GM13976 (cell line): ENCODE results near the gene ATOSB.

Experiments
- DNase-seq: peaks from one replicate; pipeline ENCODE4 v3.0.0; 2012; ENCODE audit warnings: low spot score
- in situ Hi-C: fragments of 300-500 bp; cut with MboI; formaldehyde crosslinking; loops from one replicate; pipeline ENCODE4 v1.12.0; 2022; ENCODE audit warnings: low sequenced_read_pairs, mixed read lengths, inconsistent platforms; ENCODE audit not compliant: unreplicated experiment
- TF ChIP-seq, protein P1 (sequence below): IDR thresholded peaks from 2 replicates; pipeline ENCODE4 v1.5.1; 2012; ENCODE audit warnings: borderline replicate concordance, mild to moderate bottlenecking; ENCODE audit not compliant: insufficient read depth; ENCODE audit errors: extremely low read depth, missing control alignments, control extremely low read depth

The ATOSB gene

DNA sequence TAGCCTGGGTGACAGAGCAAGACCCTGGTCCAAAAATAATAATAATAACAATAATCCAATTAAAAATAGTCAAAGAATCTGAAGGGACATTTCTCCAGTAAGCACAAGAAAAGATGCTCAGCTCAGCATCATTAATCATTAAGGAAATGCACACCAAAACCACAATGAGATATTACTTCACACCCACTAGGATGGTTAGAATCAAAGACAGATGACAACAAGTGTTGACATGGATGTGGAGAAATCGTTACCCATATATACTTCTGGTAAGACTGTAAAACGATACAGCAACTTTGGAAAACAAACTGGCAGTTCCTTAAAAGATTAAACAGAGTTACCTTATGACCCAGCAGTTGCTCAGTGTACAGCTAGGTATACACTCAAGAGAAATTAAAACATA lies 30.6 kb downstream of the ATOSB start:
- in situ Hi-C loops: no loop called here
- DNase-seq: no peak
- TF ChIP-seq, protein P1, sequence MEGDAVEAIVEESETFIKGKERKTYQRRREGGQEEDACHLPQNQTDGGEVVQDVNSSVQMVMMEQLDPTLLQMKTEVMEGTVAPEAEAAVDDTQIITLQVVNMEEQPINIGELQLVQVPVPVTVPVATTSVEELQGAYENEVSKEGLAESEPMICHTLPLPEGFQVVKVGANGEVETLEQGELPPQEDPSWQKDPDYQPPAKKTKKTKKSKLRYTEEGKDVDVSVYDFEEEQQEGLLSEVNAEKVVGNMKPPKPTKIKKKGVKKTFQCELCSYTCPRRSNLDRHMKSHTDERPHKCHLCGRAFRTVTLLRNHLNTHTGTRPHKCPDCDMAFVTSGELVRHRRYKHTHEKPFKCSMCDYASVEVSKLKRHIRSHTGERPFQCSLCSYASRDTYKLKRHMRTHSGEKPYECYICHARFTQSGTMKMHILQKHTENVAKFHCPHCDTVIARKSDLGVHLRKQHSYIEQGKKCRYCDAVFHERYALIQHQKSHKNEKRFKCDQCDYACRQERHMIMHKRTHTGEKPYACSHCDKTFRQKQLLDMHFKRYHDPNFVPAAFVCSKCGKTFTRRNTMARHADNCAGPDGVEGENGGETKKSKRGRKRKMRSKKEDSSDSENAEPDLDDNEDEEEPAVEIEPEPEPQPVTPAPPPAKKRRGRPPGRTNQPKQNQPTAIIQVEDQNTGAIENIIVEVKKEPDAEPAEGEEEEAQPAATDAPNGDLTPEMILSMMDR: no peak

DNA sequence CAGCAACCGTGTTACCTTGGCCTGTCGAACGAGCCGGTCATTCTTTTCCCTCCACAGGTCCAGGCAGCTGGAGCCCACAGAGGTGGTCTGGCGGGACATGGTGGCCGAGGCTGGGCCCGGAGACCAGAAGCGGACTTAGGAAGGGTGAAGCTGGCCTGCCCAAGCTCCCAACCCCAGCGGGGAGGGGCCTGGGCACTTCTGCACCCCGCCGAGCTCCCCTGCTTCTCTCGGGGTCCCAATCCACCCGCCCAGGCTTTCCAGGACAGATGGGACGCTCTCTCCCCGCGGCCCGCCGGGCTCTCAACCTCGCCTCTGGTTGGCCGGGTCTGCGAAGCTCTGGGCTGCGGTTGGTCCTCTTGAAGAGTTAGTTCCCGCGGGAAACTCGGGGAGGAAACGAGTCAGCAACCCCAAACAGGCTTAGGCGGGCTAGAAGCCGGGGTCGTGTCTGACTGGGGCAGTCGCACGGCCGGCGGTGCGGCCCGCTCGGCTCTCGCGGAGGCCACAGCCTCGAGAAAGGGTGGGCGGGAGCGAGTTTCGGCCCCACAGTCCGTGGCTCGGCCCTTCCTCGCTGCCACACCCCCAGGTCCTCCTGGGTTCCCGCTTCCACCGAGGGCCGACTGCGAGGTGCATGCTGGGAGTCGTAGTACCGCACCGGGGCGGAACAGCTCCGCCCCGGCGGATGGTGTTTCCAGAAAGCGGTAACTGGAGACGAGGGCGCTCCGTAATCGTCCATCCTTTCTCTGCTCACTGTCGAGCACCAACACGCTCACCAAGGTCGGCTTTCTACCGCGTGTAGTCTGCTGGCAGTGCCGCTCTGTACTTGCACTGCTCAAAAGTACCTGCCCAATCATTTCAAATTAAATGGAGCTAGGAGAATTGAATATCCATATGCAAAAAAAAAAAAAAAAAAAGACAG lies 36.0 kb downstream of the ATOSB start, which contains the start of gene FANCG:
TSS of gene FANCG (minus strand) at position 517 of the 916 bp plus-strand sequence. CDS start at position 99, 418 bp downstream.
- TF ChIP-seq, protein P1: no peak
- DNase-seq: peak; percentile 95
- in situ Hi-C loops: no loop called here

DNA sequence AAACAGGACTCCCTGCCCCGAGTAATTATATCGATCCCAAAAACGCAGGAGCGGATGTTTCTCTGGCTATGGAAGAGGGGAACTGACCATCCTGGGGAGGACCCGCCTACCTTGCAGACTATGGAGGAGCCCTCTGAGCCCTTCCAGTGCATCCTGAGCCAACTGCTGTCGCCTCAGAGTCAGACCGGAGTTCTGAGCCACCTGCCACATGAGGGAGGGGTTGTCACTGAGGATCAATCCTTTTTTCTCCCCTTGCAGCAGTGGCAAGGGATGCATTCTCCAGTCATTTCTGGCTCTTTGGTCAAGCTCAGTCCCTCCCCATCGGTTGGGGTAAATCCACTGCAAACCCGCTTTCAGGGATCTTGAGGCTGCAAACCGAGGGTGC lies 36.6 kb downstream of the ATOSB start:
- TF ChIP-seq, protein P1: no peak
- DNase-seq: no peak
- in situ Hi-C loops: no loop called here

DNA sequence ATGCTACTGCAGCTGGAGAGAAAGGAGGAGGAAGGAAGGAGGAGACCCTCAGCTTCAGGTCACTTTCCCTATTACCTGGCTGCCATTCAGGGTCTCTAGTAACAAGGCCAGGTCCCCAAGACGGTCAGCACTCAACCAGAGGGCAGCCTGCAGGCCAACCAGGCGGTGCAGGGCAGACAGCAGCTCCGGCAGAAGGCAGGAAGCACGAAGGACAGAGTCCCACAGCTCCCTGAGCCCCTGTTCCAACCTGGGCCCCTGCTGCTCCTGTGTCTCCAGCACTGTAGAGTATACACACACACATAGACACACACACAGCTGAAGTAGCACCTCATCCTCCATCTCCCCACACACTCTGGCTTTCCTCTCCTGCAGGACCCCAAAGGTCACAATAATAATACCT lies 37.6 kb downstream of the ATOSB start:
- TF ChIP-seq, protein P1: no peak
- in situ Hi-C loops: no loop called here

DNA sequence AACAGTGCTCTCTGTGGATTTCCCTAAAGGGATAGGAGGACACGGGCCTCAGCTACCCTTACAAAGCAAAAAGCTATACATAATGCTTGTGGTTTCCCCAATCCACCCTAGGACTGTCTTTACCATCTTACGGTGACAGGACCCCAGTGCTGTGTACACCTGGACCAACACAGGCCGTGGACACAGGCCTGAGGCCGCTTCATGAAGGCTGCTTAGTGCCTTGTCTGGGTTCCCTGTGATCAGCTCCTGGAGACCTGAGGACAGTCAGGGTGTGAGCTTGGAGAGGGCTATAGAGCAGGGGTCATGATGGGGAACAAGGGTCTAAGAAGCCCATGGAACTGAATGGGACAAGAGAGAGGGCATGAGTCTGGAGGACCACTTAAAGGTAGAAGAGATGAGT lies 38.8 kb downstream of the ATOSB start:
- TF ChIP-seq, protein P1: no peak
- DNase-seq: no peak
- in situ Hi-C loops: no loop called here

More for the DNA sequence above, 37.6 kb downstream of the ATOSB start:
- DNase-seq: no peak

DNA sequence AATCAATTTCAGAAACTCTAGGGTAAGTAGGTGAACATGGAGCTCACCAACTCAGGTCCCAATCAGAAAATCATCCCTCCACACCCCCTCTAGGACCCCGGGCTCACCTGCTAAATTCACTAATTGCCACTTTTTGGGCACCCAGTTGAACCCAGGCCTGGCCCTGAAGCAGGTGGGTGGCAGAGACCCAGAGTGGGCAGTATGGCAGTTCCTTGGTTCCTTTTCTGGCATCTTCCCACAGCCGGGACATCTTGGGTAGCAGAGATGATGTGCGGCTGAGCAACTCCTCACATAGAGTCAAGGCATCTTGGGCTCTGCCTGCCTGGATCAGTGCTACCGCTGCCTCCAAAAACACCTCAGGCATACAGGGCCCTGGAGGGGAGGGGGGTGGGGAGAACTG lies 40.3 kb downstream of the ATOSB start:
- TF ChIP-seq, protein P1: no peak
- in situ Hi-C loops: no loop called here
- DNase-seq: no peak

DNA sequence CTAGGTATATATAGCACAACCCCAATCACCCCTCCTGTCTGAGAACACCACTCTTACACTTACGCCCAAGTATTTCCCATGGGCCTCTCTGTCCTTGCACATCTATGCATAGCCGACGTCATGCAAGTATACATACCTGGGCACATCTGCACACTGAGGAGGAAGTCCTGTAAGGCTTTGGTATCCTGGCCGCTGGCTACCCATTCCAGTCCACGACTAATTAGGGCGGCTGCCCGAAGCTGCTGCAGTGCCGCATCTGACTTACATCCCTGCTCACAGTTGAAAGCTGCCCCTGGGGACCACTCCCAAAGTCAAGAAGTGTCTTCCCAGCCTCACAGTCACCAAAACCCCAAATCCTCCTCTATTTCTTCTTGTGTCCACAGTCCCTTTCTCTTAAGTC lies 40.9 kb downstream of the ATOSB start:
- DNase-seq: no peak
- in situ Hi-C loops: no loop called here

More for the DNA sequence above, 40.9 kb downstream of the ATOSB start:
- TF ChIP-seq, protein P1: no peak
